DMS53 (cell line): ENCODE data around the gene MACF1.

Source experiments
- DNase-seq: peaks from one replicate; lab custom pipeline; 2025; lab: John Stamatoyannopoulos, UW

The MACF1 gene

GRCh38 chr1:39310015-39310414, 105.5 kb downstream of the MACF1 start:
- DNase-seq = no peak

GRCh38 chr1:39310691-39311090, 106.2 kb downstream of the MACF1 start:
- DNase-seq = no peak

GRCh38 chr1:39317111-39317510, 112.6 kb downstream of the MACF1 start:
- no peak for DNase-seq

GRCh38 chr1:39317910-39318633, 113.6 kb downstream of the MACF1 start:
- peak; percentile 12 for DNase-seq

- no peak for DNase-seq
Measured at GRCh38 chr1:39321979-39322378, 117.5 kb downstream of the MACF1 start.

GRCh38 chr1:39322431-39322830, 117.9 kb downstream of the MACF1 start:
- DNase-seq = no peak

GRCh38 chr1:39324888-39325287, 120.4 kb downstream of the MACF1 start:
- DNase-seq = no peak

GRCh38 chr1:39326836-39327235, 122.3 kb downstream of the MACF1 start:
- DNase-seq = peak; percentile 4

GRCh38 chr1:39328095-39328494, 123.6 kb downstream of the MACF1 start:
- no peak for DNase-seq

GRCh38 chr1:39328586-39329121, 124.2 kb downstream of the MACF1 start:
- no peak for DNase-seq

- DNase-seq = no peak
Measured at GRCh38 chr1:39331647-39332046, 127.2 kb downstream of the MACF1 start.

- DNase-seq = no peak
Measured at GRCh38 chr1:39332291-39332690, 127.8 kb downstream of the MACF1 start.

GRCh38 chr1:39332828-39333227, 128.3 kb downstream of the MACF1 start:
- DNase-seq = no peak

- no peak for DNase-seq
Measured at GRCh38 chr1:39333296-39333695, 128.8 kb downstream of the MACF1 start.

- DNase-seq = no peak
Measured at GRCh38 chr1:39335216-39335615, 130.7 kb downstream of the MACF1 start.

- no peak for DNase-seq
Measured at GRCh38 chr1:39337067-39337466, 132.6 kb downstream of the MACF1 start.

GRCh38 chr1:39342776-39343175, 138.3 kb downstream of the MACF1 start:
- no peak for DNase-seq

- DNase-seq = peak; percentile 14
Measured at GRCh38 chr1:39344394-39345154, 140.1 kb downstream of the MACF1 start.

GRCh38 chr1:39346872-39347271, 142.4 kb downstream of the MACF1 start:
- DNase-seq = no peak

- DNase-seq = peak; percentile 53
Measured at GRCh38 chr1:39348278-39348677, 143.8 kb downstream of the MACF1 start.

- no peak for DNase-seq
Measured at GRCh38 chr1:39352881-39353280, 148.4 kb downstream of the MACF1 start.

- DNase-seq = no peak
Measured at GRCh38 chr1:39354572-39354971, 150.1 kb downstream of the MACF1 start.

- no peak for DNase-seq
Measured at GRCh38 chr1:39358491-39358890, 154.0 kb downstream of the MACF1 start.
